PC-9 (cell line): ENCODE measurements around the gene MAN1A1. TPM values are rescaled to one million over a fixed set of nuclear protein-coding genes. Genes with fewer than 3 reads are reported as not detected.

Source experiments
- BruUV-seq: library from RNA; stranded (reverse); fragments of 400-500 nt; replicated peaks from 2 replicates; lab custom pipeline; 2021; lab: Mats Ljungman, UMichigan
- CTCF ChIA-PET: fragments of 300-600 bp; sonication (Branson Sonifier 250); formaldehyde crosslinking; loops from one replicate; lab custom pipeline; 2022; ENCODE audit warnings: antibody characterized with exemption; lab: Charles Lee
- POLR2A ChIA-PET: fragments of 300-600 bp; sonication (Branson Sonifier 250); formaldehyde crosslinking; loops from one replicate; lab custom pipeline; 2022; ENCODE audit warnings: antibody characterized with exemption; ENCODE audit not compliant: unreplicated experiment; lab: Charles Lee
- DNase-seq, 2 experiments: peaks; one replicate each; pipeline versions ENCODE4 v3.0.0 to v3.0.0-alpha.2; 2015 to 2022; ENCODE audit warnings: mixed read lengths in 1 of 2
- H2AFZ ChIP-seq: fragments of 200-600 bp; sonication (generic); 2 replicates; pipeline ENCODE4 v1.8.1; 2017; ENCODE audit warnings: antibody characterized with exemption
- H3F3A ChIP-seq: fragments of 200-600 bp; sonication (generic); 2 replicates; pipeline ENCODE4 v1.8.1; 2017; ENCODE audit warnings: antibody characterized with exemption, mild to moderate bottlenecking, low read depth; ENCODE audit not compliant: insufficient read depth
- H3K27ac ChIP-seq: fragments of 200-600 bp; sonication (generic); 2 replicates; pipeline ENCODE4 v1.6.1; 2016; ENCODE audit warnings: mixed run types
- H3K27me3 ChIP-seq: fragments of 200-600 bp; sonication (generic); 2 replicates; pipeline ENCODE4 v1.6.1; 2016; ENCODE audit warnings: low read depth, mixed run types; ENCODE audit not compliant: insufficient read depth
- H3K36me3 ChIP-seq: fragments of 200-600 bp; sonication (generic); 2 replicates; pipeline ENCODE4 v1.6.1; 2016; ENCODE audit warnings: low read depth, mixed run types
- H3K4me1 ChIP-seq: fragments of 200-600 bp; sonication (generic); replicated peaks from 2 replicates; pipeline ENCODE4 v1.6.1; 2016; ENCODE audit warnings: mixed run types; ENCODE audit not compliant: insufficient read depth
- H3K4me2 ChIP-seq: fragments of 200-600 bp; sonication (generic); 2 replicates; pipeline ENCODE4 v1.6.1; 2017; ENCODE audit warnings: mixed run types
- H3K4me3 ChIP-seq: fragments of 200-600 bp; sonication (generic); 2 replicates; pipeline ENCODE4 v1.6.1; 2016; ENCODE audit warnings: mixed run types
- H3K79me2 ChIP-seq: fragments of 200-600 bp; sonication (generic); 2 replicates; pipeline ENCODE4 v1.6.1; 2017; ENCODE audit warnings: low read depth, mixed run types
- H3K9me2 ChIP-seq: fragments of 200-600 bp; sonication (generic); 2 replicates; pipeline ENCODE4 v1.8.1; 2017; ENCODE audit warnings: mild to moderate bottlenecking; ENCODE audit not compliant: insufficient read depth
- H3K9me3 ChIP-seq: fragments of 200-600 bp; sonication (generic); 2 replicates; pipeline ENCODE4 v1.8.1; 2016; ENCODE audit warnings: low read depth; ENCODE audit not compliant: insufficient read depth
- H4K20me1 ChIP-seq: fragments of 200-600 bp; sonication (generic); 2 replicates; pipeline ENCODE4 v1.8.1; 2017; ENCODE audit not compliant: insufficient read depth
- CTCF ChIP-seq: fragments of 200-600 bp; sonication (generic); conservative IDR thresholded peaks from 2 replicates; pipeline ENCODE4 v1.6.1; 2017; ENCODE audit warnings: mixed run types, antibody characterized with exemption, mild to moderate bottlenecking, moderate library complexity
- EZH2 ChIP-seq: fragments of 200-600 bp; sonication (generic); IDR thresholded peaks from 2 replicates; pipeline ENCODE4 v1.8.0; 2017; ENCODE audit warnings: antibody characterized with exemption, low read depth
- intact Hi-C: fragments of 100-400 bp; cut with micrococcal nuclease; formaldehyde crosslinking; loops from one replicate; pipeline ENCODE4 v1.10.0; 2022; ENCODE audit not compliant: unreplicated experiment
- total RNA-seq: library from RNA; stranded (reverse); gene quantifications from 2 replicates; pipeline ENCODE4 v1.2.3, GENCODE V29; 2021

The MAN1A1 gene
- total RNA-seq, 1 experiment from 2014 or later, result 13.4 TPM

GRCh38 chr6:119331663-119332286, 17.8 kb downstream of the MAN1A1 start:
- H3K36me3 ChIP-seq, result no peaks in the 10 kb centered on the region; the same call in 1 of the 2 replicates
- no peak overlapping the region for H3K4me2 ChIP-seq
- no peak overlapping the region for H3K4me3 ChIP-seq
- TF ChIP-seq CTCF (no peak), EZH2 (no peak)
- no peaks in the 10 kb centered on the region for H3K4me1 ChIP-seq
- no peak overlapping the region for H3K27ac ChIP-seq
- H3K9me3 ChIP-seq, result no peaks in the 10 kb centered on the region
- no peaks in the 10 kb centered on the region for H3F3A ChIP-seq
- no TSS peak for BruUV-seq
- H3K27me3 ChIP-seq, result no peaks in the 10 kb centered on the region
- H3K79me2 ChIP-seq, result no peaks in the 10 kb centered on the region
- peaks cover 5% of the 10 kb centered on the region; the same call in 1 of the 2 replicates for H4K20me1 ChIP-seq
- CTCF ChIA-PET, result no interaction called here
- no peaks in the 10 kb centered on the region for H3K9me2 ChIP-seq
- DNase-seq, result no peak
- H2AFZ ChIP-seq, result no peak overlapping the region
- POLR2A ChIA-PET, result no interaction called here
- intact Hi-C loops, result loop anchor here (5.0 kb wide), 1 partner anchor 1496 kb away; no protein-coding TSS in a partner anchor

GRCh38 chr6:119330520-119331113, 18.9 kb downstream of the MAN1A1 start:
- Histone ChIP-seq H3K9me2 (no peaks in the 10 kb centered on the region), H3K27me3 (no peaks in the 10 kb centered on the region), H3K79me2 (no peaks in the 10 kb centered on the region), H3F3A (no peaks in the 10 kb centered on the region), H3K4me3 (no peak overlapping the region), H3K9me3 (no peaks in the 10 kb centered on the region), H3K4me1 (no peaks in the 10 kb centered on the region), H4K20me1 (peaks cover 5% of the 10 kb centered on the region; the same call in 1 of the 2 replicates), H3K4me2 (no peak overlapping the region), H3K36me3 (no peaks in the 10 kb centered on the region; the same call in 1 of the 2 replicates), H2AFZ (no peak overlapping the region), H3K27ac (no peak overlapping the region)
- intact Hi-C loops, result loop anchor here (5.0 kb wide), 1 partner anchor 1497 kb away; no protein-coding TSS in a partner anchor
- no TSS peak for BruUV-seq
- TF ChIP-seq CTCF (no peak), EZH2 (no peak)
- ChIA-PET POLR2A (no interaction called here), CTCF (no interaction called here)
- DNase-seq, result no peak

DNA sequence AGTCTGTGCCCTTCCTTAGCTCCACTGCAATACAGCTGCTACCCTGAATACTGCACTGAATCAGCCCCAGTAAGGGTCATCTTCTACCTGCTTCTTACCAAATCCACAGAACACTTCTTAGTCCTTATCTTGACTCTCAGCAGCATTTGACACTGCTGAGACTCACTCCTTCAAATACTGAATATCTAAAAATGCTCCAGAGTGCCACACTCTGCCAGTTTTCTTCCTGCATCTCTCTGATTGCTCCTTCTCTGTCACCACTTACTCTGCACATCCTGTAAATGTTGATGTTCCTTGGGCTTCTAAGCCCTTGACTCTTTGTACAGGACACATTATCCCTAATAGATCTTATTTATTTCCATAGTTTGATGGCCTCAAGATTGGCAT, 19.8 kb downstream of the MAN1A1 start:
- Histone ChIP-seq H3F3A (no peaks in the 10 kb centered on the region), H3K9me2 (no peaks in the 10 kb centered on the region), H3K9me3 (no peaks in the 10 kb centered on the region), H4K20me1 (peaks cover 5% of the 10 kb centered on the region; the same call in 1 of the 2 replicates), H2AFZ (no peak overlapping the region), H3K27me3 (no peaks in the 10 kb centered on the region), H3K36me3 (no peaks in the 10 kb centered on the region; the same call in 1 of the 2 replicates), H3K4me2 (no peak overlapping the region), H3K4me3 (no peak overlapping the region), H3K4me1 (no peaks in the 10 kb centered on the region), H3K79me2 (no peaks in the 10 kb centered on the region), H3K27ac (no peak overlapping the region)
- no peak for DNase-seq
- TF ChIP-seq CTCF (no peak), EZH2 (no peak)
- CTCF ChIA-PET, result no interaction called here
- POLR2A ChIA-PET, result no interaction called here
- intact Hi-C loops, result loop anchor here (5.0 kb wide), 1 partner anchor 1498 kb away; no protein-coding TSS in a partner anchor
- BruUV-seq, result no TSS peak
